CD4-positive, alpha-beta T cell treated with Interleukin-12 subunit alpha and Interleukin-12 subunit beta, for 1 hour (primary cell): ENCODE results near the gene LCN10.
"Not testable (repeated sequence)": the region's sequence is repeated elsewhere in the genome, so short reads cannot be mapped to it uniquely, and the experiment has no call there.

Source experiments
- DNase-seq: peaks from one replicate; pipeline ENCODE4 v3.0.0-alpha.2; 2020

Gene LCN10

DNA sequence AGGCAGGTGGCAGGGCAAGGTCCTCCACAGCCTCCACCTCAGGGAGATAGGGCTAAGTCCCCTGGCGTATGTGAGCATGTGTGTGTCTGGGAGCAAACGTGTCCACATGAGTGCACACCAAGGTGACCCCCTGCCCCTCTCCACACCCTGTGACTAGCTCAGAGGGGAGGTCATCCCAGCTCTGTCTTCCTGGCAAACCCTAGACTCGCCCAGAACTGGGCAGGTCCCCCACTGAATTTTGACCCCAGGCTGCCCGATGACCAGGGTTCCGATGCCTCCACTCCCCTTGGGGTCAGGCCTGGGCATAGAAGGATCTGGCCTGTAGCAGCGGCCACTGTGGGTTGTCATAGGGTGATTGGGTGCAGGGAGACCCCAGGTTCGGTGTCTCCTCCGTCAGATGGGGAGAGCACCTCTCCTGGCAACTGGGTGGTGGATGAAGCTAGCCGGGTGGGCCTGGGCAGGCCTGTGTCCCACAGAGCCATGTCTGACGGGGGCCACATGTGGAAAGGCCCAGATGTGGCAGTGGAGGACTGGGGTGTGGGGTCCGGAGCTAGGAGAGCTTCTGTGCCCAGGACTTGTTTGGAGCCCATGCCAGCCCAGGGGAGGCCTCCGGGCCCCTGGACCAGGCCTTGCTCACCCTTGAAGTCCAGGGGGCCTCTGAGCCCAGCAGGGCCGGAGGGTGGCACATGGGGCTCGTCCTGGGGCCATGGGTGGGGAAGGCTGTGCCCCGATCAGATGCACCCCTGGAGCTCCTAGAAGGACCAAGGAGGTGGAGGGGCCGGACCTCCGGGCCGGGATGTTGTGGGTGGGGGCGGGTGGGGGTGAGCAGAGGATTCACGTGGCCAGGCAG, 24.2 kb downstream of the LCN10 start:
- DNase-seq: no peak

DNA sequence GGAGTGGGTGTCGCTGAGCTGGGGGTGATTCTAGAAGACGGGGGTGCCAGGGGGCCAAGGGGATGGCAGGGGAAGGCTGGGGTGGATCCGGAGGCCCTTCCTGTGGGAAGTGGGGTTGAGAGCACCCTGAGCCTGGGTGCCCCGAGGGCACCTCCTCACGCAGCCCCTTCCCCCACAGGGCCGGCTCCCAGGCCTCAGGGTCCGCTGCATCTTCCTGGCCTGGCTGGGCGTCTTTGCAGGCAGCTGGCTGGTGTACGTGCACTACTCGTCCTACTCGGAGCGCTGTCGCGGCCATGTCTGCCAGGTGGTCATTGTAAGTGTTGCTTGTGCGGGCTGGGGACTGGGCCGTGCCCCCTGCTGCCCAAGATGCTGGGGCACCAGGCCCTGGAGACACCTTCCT, 25.3 kb downstream of the LCN10 start:
- no peak for DNase-seq

DNA sequence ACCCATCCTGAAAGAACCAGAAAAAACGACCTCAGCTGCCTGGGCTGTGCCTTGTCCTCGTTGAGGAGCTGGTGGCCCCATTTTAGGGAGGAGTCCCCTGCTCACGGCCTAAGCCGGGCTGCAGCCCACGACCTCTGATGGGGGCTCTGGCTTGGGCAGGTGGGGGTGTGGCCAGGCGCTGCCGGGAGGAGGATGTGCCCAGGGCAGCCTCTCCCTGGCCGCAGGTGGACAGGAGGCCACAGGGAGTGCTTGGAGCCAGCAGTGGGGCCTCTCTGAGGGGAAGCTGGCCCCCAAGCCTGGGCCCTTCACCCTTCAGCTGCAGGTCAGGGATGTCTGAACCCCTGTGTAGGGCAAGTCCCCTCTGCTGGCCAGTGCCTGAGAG, 27.9 kb downstream of the LCN10 start:
- DNase-seq: no peak

DNA sequence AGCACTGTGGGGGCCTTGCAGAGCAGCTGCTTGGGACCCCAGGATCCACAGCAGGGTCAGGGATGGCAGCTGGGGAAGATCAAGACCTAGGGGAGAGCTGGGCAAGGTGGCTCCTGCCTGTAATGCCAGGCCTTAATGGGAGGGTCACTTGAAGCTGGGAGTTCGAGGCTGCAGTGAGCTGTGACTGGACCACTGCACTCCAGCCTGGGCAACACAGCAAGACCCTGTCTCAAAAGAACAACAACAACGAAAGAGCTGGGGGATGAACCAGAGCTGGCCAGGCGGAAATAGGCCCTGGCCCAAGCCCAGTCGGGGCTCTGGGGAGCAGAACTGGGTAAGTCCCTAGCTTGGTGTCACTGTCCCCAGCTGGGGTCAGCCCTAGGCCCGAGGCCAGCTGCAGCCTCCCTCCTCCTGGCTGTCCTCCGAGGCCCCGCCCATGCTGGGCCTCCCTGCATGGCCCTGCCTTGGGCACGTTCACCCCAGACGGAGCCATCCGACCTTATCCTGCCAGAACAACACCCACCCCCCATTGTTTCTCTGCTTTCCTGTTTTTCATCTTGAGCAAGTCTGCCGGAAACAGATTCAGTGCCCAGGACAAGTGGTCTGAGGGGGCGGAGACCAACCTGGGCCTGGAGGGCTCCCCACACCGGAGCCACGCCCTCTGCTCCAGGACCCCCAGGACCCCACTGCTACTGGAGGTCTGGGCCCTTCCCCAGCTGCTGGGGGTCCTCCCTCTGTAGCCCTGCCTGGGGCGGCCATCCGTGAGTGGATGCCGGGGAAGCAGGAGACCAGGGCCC, 28.4 kb downstream of the LCN10 start:
- no peak for DNase-seq

DNA sequence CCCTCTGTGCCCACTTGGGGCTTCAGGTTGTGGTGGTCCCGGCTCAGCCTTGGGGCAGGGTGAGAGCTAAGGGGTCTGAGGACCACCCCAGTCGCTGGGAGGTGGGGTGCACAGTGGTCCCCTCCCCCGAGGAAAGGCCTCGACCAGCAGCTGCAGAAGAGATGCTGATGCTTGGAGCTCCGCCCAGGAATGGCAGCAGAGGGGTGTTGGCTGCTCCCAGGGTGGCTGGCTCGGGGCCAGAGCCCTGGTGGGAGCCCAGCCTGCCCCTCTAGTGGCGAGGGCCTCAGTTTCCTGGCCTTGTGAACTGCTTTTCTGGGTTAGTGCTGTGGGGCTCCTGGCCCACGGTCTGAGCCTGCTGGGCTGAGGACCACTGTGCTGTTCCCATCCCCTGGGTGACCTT, 29.2 kb downstream of the LCN10 start:
- no peak for DNase-seq

DNA sequence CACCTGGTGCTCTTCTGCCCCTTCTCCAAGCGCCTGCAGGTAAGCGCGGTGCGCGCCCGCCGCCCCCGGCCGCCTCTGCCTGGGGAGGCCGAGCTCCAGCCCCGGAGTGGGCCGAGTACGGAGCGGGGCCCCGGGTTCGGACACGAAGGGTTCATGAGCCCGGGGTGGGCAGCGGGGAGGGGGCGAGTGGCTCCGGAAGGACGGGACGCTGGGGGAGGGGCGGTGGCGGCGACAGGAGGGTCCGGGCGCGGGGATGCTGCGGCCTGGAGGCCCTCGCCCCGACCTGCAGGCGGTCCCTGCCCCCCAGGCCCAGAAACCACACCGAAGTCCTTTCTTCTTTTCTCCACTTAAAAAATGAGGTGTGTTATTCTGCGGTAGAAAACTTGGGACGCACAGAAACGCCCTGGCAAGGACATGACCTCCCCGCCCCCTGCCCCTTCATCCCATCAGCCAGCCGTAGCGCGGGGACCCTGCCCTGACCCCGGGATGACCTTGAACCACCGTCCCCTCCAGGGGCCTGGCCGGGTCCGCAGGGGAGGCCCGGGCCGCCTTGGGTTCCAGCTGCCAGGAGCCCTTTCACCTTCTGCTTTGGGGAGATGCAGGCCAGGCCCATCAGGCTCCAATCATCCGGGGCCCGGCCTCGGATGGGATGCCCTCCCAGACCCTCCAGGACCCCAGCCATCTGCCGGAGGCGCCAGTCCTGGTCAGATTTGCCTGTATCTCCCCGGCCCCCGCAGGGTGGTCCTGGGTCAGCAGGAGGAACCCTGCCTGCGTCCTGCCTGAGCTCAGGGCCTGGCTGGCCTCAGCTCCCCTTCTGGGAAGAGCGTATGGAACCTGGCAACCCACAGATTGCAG, 29.8 kb downstream of the LCN10 start:
- no peak for DNase-seq

DNA sequence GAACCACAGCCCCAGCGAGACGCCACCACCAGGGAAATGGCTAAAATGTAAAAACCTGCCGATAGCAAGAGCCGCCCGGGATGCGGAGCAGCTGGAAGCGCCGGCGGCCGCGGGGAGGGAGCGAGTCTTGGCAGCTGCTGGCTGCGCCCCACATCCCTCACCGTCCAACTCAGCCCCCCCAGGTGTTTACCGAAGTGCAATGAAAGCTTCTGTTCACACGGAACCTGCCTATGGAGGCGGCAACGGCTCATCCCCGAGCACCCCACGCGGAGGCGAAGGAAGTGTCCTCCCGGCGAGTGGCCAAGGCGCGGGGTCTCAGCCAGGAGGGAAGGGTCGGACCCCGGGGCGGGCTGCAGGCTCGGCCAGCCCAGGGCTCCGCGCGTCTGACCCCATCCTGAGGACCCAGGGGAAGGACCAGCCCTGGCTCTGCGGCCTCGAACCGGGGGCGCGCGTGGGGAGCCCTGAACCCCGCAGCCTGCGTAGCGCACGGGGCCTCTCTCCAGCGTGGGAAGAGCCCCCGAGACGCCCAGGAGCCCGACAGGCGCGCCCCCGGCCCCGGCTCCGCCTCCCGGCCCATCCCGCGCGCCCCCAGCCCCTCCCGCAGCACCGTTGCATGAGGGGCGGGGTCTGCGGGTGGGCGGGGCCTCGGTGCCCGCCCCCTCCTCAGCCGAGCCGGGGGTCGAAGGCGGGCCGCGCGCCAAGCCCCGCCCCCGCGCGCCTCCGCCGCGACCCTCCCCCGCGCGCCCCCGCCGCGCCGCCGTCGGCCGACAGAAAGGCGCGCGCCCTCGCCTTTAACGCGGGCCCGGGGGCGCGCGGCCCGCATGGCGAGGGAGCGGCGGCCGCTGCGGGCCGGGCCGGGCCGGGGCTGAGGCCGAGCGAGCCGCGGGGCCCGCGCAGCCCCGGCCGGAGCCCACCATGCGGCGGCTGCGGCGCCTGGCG, 30.7 kb downstream of the LCN10 start, which contains the start of gene DIPK1B:
TSS of gene DIPK1B (plus strand) at position 822 of the 939 bp plus-strand sequence. CDS start at position 916, 94 bp downstream.
- no peak for DNase-seq

DNA sequence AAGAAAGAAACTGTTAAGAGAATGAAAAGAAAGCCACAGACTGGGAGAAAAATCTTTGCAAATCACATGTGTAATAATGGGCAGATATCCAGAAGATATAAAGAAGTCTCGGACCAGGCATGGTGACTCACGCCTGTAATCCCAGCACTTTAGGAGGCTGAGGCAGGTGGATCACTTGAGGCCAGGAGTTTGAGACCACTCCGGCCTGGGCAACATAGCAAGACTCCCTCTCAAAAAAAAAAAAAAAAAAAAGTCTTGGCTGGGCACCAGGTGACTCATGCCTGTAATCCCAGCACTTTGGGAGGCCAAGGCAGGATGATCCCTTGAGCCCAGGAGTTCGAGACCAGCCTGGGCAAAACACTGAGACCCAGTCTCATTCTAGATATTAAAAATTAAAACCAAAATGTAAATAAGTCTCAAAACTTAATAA, 31.5 kb downstream of the LCN10 start:
- DNase-seq: not testable (repeated sequence)

DNA sequence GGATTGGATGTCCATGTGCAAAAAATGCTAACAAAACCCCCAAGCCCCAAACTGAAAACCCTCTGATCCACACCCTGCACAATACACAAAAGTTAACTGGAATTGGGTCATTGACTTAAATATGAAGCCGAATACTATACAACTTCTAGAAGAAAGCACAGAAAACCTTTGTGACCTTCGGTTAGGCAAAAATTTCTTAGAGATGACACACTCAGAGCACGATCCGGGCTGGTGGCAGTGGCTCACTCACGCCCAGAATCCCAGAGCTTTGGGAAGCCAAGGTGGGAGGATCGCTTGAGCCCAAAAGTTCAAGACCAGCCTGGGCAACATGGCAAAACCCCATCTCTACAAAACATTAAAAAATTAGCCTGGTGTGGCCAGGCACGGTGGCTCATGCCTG, 32.2 kb downstream of the LCN10 start:
- DNase-seq: no peak

DNA sequence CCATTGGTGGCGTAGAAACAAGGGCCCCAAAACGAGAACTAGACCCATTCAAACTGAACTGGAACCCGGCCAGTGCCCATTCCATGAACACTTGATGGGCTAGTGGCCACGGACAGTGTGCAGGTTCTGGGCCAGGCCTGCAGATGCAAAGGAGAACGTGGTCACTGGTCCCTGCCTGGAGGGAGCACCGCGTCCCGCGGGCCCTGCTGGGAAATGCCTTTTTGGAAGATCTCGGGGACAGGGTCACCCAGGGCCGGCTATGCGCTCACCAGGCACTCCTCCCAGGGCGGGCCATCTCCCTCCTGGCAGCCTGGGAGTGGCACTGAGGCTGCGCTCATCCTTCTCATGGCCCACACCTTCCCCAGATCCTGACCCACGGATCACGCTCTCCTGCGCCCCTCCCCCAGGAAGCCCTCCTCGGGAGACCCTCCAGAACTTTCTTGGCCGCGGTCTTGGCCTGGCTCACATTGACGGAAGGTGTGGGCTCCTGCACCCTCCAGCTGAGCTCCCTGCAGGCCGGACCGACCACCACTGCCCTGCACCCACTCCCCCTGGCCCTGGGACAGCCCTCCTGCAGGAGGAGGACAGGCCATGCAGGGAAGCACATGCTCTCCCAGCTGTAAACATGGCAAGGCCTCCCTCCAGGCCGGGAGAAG, 33.2 kb downstream of the LCN10 start:
- DNase-seq: no peak

DNA sequence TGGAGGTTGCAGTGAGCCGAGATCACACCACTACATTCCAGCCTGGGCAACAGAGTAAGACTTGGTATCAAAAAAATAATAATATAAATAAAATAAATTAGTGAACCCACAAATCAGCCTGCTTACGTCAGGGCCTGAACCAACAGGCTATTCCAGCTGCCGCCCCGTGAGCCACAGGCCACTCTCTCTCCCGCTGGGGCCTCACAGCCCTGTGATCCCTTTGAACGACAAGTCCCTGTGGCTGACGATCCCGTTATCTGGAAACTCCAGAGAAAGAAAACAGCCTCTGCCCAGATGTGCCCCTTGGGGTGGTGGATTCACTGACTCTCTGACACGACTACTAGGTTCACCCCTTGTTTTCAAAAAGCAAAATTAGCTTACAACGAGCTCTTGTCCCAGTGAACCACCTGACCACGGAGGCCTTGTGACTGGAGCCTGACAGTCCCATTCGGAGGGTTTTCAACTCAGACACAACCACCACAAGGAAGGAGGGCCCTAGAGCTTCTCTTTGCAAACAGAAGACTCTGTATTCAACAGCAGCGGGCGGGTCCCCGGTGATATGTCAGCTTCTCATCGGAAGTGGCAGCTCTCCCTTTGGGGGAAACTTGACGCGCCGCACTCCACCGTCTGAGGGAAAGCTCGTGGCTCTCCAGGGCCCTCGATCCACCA, 34.8 kb downstream of the LCN10 start:
- no peak for DNase-seq

DNA sequence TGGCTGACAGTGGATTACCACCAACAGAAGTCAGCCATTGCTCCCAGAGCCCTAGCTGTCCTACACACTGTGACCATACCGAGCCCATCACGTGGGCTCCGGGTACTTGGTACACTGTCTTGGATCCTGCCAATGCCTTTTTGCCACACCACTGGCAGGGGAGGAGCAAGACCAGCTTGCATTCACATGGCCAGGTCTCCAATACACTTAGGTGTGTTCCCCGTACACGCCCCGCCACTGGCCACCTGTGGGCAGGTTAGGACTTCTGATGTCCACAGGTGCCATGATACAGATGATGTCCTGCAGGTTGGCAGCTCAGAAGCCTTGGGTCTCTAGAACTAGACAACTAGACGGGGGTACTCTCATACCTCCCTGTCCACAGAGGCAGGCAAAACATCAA, 35.7 kb downstream of the LCN10 start:
- no peak for DNase-seq

DNA sequence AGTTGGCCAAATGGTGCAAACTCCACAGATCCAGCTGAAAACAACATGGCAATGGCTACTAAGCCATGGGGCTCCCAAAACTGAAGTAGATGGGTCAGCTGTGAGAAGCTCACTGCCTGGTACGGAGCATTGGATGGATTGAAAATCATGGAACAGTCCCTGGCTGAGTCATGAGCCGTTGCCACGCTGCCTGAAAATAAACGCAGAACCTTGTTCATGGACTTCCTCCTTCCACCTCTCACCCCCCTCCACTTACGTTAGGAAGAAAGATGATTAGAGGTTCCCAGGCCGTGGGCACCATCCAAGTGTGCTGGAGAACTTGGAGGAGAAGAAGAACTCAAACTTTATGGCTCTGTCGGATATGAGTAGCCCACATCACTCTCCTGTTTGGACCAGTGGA, 37.2 kb downstream of the LCN10 start:
- no peak for DNase-seq

DNA sequence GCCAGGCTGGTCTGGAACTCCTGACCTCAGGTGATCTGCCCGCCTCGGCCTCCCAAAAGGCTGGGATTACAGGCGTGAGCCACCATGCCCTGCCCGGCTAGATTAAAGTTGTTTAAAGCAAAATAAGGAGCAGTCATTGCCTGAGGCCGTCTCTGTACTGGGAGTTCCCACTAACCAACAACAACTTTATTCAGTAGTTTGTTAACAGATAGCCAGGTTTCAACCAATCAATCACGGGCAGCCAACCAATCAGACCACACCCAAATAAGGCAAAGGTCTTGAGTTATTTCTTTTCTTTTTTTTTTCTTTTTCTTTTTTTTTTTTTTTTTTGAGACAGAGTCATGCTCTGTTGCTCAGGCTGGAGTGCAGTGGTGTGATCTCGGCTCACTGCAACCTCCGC, 38.0 kb downstream of the LCN10 start:
- not testable (repeated sequence) for DNase-seq

DNA sequence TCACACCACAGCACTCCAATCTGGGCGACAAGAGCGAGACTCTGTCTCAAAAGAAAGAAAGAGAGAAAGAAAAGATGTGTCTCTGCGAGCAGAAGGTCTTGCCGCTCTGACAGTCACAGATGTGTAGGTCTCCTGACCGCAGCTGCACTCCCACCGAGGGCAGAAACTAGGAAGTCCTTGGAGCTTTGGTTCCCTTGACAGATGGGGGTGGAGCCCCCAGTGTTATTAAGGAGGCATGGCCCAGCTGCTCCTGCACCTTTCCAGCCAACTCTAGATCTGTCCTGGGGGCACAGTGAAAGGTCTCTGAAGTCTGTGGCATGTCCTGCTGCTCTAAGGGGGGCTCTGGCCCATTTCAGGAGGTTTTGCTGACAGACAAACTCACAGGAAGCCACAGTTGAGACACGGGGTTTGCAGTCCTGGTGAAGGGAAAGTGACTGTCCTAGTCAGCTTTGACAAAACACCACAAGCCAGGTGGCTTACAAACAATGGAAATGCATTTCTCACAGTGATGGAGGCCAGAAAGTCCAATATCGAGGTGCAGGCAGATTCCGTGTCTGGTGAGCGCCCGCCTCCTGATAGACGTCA, 39.4 kb downstream of the LCN10 start:
- DNase-seq: no peak

DNA sequence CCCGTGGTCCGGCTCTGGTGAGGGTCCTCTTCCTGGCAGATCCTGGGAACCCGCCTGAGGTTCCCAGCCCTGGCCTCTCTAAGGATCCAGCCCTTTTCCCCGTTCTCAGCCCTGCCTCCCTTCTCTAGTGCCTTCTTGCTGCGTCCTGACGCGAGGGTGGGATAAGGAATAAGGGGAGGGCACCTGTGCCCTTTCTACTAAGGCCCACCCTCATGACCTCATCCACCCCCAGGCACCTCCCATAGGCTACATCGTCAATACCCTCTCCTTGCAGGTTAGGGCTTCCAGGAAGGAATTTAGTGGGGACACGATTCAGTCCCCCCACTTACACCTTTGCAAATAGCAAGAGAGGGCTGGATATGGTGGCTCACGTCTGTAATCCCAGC, 41.1 kb downstream of the LCN10 start:
- no peak for DNase-seq

DNA sequence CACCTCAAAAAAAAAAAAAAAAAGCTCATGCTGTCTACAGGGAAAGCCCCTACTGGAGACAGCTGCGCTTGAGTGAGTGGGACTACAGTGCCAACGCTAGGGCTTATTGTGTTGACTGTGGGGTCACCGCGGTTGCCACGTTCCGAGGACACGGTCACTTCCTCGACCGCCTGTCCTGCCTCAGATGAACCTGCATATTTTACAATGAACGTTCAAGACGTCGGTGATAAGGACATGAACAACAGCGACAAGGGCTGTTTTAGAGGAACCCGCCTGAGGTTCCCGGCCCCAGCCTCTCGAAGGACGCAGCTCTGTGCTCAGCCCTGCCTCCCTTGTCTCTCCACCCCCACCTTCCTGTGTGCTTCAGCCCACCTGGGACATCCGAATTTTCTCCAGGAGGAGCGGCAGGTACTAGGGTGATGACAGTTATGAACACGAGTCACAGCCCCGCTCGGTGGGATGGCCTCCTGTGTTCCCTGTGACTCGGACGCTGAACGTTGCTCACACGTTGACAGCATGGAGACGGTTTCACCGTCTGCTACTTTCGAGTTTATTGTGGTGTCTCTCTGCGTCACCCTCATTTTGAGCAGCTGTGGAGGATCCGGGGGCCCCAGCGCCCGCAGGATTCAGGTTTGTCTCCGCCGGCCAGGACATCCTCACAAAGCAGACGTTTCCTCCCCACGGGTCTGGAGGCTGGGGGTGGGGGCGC, 41.6 kb downstream of the LCN10 start:
- DNase-seq: peak; percentile 57

DNA sequence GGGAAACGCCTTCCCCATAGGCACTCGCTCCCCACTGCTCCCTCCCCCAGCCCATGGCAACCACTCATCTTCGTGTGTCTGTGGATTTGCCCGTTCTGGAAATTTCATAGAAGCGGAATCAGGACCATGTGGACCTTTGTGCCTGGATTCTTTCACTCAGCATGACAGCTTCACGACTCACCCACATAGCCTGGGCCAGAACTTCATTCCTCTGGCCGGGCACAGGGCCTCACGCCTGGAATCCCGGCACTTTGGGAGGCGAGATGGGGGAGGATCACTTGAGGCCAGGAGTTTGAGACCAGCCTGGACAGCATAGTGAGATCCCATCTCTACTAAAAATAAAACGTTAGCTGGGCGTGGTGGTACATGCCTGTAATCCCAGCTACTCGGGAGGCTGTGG, 42.4 kb downstream of the LCN10 start:
- DNase-seq: no peak

DNA sequence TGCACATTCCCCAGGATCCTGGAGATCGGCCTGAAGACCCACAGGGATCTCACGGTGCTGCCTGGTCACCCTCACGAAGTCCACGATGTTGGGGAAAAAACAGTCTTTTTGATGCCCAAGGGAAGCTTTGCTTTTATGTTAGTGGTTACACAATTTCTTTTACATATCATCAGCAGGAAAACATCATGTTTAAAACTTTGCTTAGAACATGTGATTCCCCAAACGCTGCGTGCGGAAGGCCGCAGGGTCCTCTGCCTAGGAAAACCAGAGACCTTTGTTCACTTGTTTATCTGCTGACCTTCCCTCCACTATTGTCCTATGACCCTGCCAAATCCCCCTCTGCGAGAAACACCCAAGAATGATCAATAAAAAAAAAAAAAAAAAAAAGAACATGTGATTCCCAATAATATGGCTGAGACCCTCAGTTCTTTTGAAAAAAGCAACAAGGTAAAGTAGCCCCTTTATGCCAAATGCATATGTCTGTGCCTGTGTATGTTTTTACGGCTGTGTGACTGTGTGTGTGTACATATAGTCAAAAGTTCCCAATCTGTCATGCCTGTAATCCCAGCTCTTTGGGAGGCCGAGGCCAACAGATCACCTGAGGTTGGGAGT, 44.0 kb downstream of the LCN10 start:
- no peak for DNase-seq
